CD4-positive, alpha-beta T cell treated with Interleukin-21 for 1 hour (primary cell): ENCODE results near the gene MLLT6.

ENCODE experiments used
- DNase-seq: peaks from one replicate; pipeline ENCODE4 v3.0.0-alpha.2; 2020

MLLT6 gene

GRCh38 chr17:38729886-38730525, 24.9 kb downstream of the MLLT6 start, which contains the start of gene CISD3:
Gene CISD3, plus strand, starts transcription at chr17:38730341. Its CDS starts 18 bp downstream, at chr17:38730359.
- peak; percentile 89 for DNase-seq

- no peak for DNase-seq
Measured at GRCh38 chr17:38730526-38731379, 25.7 kb downstream of the MLLT6 start.

GRCh38 chr17:38731526-38732294, 26.6 kb downstream of the MLLT6 start:
- DNase-seq: no peak

- no peak for DNase-seq
Measured at GRCh38 chr17:38732376-38733281, 27.6 kb downstream of the MLLT6 start.

- no peak for DNase-seq
Measured at GRCh38 chr17:38733282-38733981, 28.4 kb downstream of the MLLT6 start.

GRCh38 chr17:38733982-38734973, 29.2 kb downstream of the MLLT6 start:
- no peak for DNase-seq

GRCh38 chr17:38735161-38735997, 30.3 kb downstream of the MLLT6 start:
- peak; percentile 70 for DNase-seq

- no peak for DNase-seq
Measured at GRCh38 chr17:38738007-38738662, 33.1 kb downstream of the MLLT6 start.

GRCh38 chr17:38738686-38739085, 33.6 kb downstream of the MLLT6 start:
- DNase-seq: no peak

- DNase-seq: no peak
Measured at GRCh38 chr17:38739305-38739704, 34.2 kb downstream of the MLLT6 start.

- DNase-seq: no peak
Measured at GRCh38 chr17:38740044-38740443, 35.0 kb downstream of the MLLT6 start.

GRCh38 chr17:38740806-38741205, 35.7 kb downstream of the MLLT6 start:
- no peak for DNase-seq

- DNase-seq: no peak
Measured at GRCh38 chr17:38741461-38741860, 36.4 kb downstream of the MLLT6 start.

- DNase-seq: no peak
Measured at GRCh38 chr17:38741921-38742410, 36.9 kb downstream of the MLLT6 start.

GRCh38 chr17:38742411-38743308, 37.6 kb downstream of the MLLT6 start:
- DNase-seq: no peak

GRCh38 chr17:38743556-38744171, 38.6 kb downstream of the MLLT6 start:
- DNase-seq: no peak

GRCh38 chr17:38745545-38745944, 40.5 kb downstream of the MLLT6 start:
- DNase-seq: no peak
